ENCODE measurements around the gene BTBD8.
"Not testable (repeated sequence)": the region's sequence is repeated elsewhere in the genome, so short reads cannot be mapped to it uniquely, and the experiment has no call there.

Gene BTBD8

GRCh38 chr1:92080128-92080985 is at the start of gene BTBD8:
Gene BTBD8 (plus strand): TSS chr1:92080345. CDS start chr1:92080572, 227 bp downstream.
- in situ Hi-C loops (cut with MboI; ENCODE audit: low pct_unique_long_range_greater_than_20kb, low sequenced_read_pairs) = no loop called here
- DNase-seq = peak; percentile 86

- peak; percentile 62 for DNase-seq
Observed at GRCh38 chr1:92030656-92031107, 49.5 kb upstream of the BTBD8 start.

GRCh38 chr1:92031281-92032110 is 48.6 kb upstream of the BTBD8 start:
- no peak for DNase-seq
- in situ Hi-C loops (cut with MboI; ENCODE audit: low pct_unique_long_range_greater_than_20kb, low sequenced_read_pairs) = no loop called here

More at GRCh38 chr1:92030656-92031107, 49.5 kb upstream of the BTBD8 start:
- in situ Hi-C loops (cut with MboI; ENCODE audit: low pct_unique_long_range_greater_than_20kb, low sequenced_read_pairs) = no loop called here

- in situ Hi-C loops (cut with MboI; ENCODE audit: low pct_unique_long_range_greater_than_20kb, low sequenced_read_pairs) = no loop called here
- DNase-seq = no peak
Observed at GRCh38 chr1:92037400-92037799, 42.7 kb upstream of the BTBD8 start.

GRCh38 chr1:92038695-92039346 is 41.3 kb upstream of the BTBD8 start:
- no peak for DNase-seq
- in situ Hi-C loops (cut with MboI; ENCODE audit: low pct_unique_long_range_greater_than_20kb, low sequenced_read_pairs) = no loop called here

- in situ Hi-C loops (cut with MboI; ENCODE audit: low pct_unique_long_range_greater_than_20kb, low sequenced_read_pairs) = no loop called here
- no peak for DNase-seq
Observed at GRCh38 chr1:92040971-92041370, 39.2 kb upstream of the BTBD8 start.

- DNase-seq = no peak
- in situ Hi-C loops (cut with MboI; ENCODE audit: low pct_unique_long_range_greater_than_20kb, low sequenced_read_pairs) = no loop called here
Observed at GRCh38 chr1:92043621-92044020, 36.5 kb upstream of the BTBD8 start.

- in situ Hi-C loops (cut with MboI; ENCODE audit: low pct_unique_long_range_greater_than_20kb, low sequenced_read_pairs) = no loop called here
- DNase-seq = no peak
Observed at GRCh38 chr1:92045766-92046495, 34.2 kb upstream of the BTBD8 start.

GRCh38 chr1:92051948-92052347 is 28.2 kb upstream of the BTBD8 start:
- in situ Hi-C loops (cut with MboI; ENCODE audit: low pct_unique_long_range_greater_than_20kb, low sequenced_read_pairs) = no loop called here
- DNase-seq = no peak

GRCh38 chr1:92065042-92065441 is 15.1 kb upstream of the BTBD8 start:
- peak; percentile 8 for DNase-seq

GRCh38 chr1:92066321-92066720 is 13.8 kb upstream of the BTBD8 start:
- DNase-seq = no peak
- in situ Hi-C loops (cut with MboI; ENCODE audit: low pct_unique_long_range_greater_than_20kb, low sequenced_read_pairs) = no loop called here

More at GRCh38 chr1:92065042-92065441, 15.1 kb upstream of the BTBD8 start:
- in situ Hi-C loops (cut with MboI; ENCODE audit: low pct_unique_long_range_greater_than_20kb, low sequenced_read_pairs) = no loop called here

- in situ Hi-C loops (cut with MboI; ENCODE audit: low pct_unique_long_range_greater_than_20kb, low sequenced_read_pairs) = no loop called here
- no peak for DNase-seq
Observed at GRCh38 chr1:92070892-92071291, 9.3 kb upstream of the BTBD8 start.

- DNase-seq; in situ Hi-C loops (cut with MboI; ENCODE audit: low pct_unique_long_range_greater_than_20kb, low sequenced_read_pairs): not testable (repeated sequence)
Observed at GRCh38 chr1:92074446-92074845, 5.7 kb upstream of the BTBD8 start.

- no peak for DNase-seq
- in situ Hi-C loops (cut with MboI; ENCODE audit: low pct_unique_long_range_greater_than_20kb, low sequenced_read_pairs) = no loop called here
Observed at GRCh38 chr1:92075311-92075710, 4.8 kb upstream of the BTBD8 start, which contains the start of gene SETSIP. Gene SETSIP (minus strand): TSS chr1:92075411. CDS start chr1:92075411, 0 bp downstream.

GRCh38 chr1:92076363-92076762 is 3.8 kb upstream of the BTBD8 start:
- no peak for DNase-seq
- in situ Hi-C loops (cut with MboI; ENCODE audit: low pct_unique_long_range_greater_than_20kb, low sequenced_read_pairs) = no loop called here

GRCh38 chr1:92078077-92078476 is 2.1 kb upstream of the BTBD8 start:
- DNase-seq; in situ Hi-C loops (cut with MboI; ENCODE audit: low pct_unique_long_range_greater_than_20kb, low sequenced_read_pairs): not testable (repeated sequence)

- in situ Hi-C loops (cut with MboI; ENCODE audit: low pct_unique_long_range_greater_than_20kb, low sequenced_read_pairs) = no loop called here
Observed at GRCh38 chr1:92079441-92079840, 704 bp upstream of the BTBD8 start.

GRCh38 chr1:92081031-92081430 is 886 bp downstream of the BTBD8 start:
- in situ Hi-C loops (cut with MboI; ENCODE audit: low pct_unique_long_range_greater_than_20kb, low sequenced_read_pairs) = no loop called here
- DNase-seq = no peak

More at GRCh38 chr1:92079441-92079840, 704 bp upstream of the BTBD8 start:
- DNase-seq = no peak

GRCh38 chr1:92084651-92085050 is 4.5 kb downstream of the BTBD8 start:
- in situ Hi-C loops (cut with MboI; ENCODE audit: low pct_unique_long_range_greater_than_20kb, low sequenced_read_pairs) = no loop called here

More at GRCh38 chr1:92084651-92085050, 4.5 kb downstream of the BTBD8 start:
- no peak for DNase-seq

Data from KBM-7 (cell line).